WTC11 (cell line): ENCODE measurements around the gene ABCA6. TPM values are rescaled to one million over a fixed set of nuclear protein-coding genes. Genes with fewer than 3 reads are reported as not detected.

Experiments
- ATAC-seq: fragments of 200-7000 bp; cut with Tn5 transposase; 2 replicates; pipeline ENCODE4 v1.10.0; 2021; ENCODE audit warnings: mild to moderate bottlenecking, moderate library complexity
- CTCF ChIA-PET: fragments of 300-600 bp; sonication (Branson Sonifier 250); formaldehyde crosslinking; loops from one replicate; lab custom pipeline; 2021; ENCODE audit warnings: antibody characterized with exemption; lab: Charles Lee
- POLR2A ChIA-PET: fragments of 350-600 bp; sonication (Branson Sonifier 250); formaldehyde crosslinking; loops from one replicate; lab custom pipeline; 2021; ENCODE audit warnings: antibody characterized with exemption; lab: Charles Lee
- DNase-seq: peaks from one replicate; pipeline ENCODE4 v3.0.0; 2021; ENCODE audit warnings: low spot score
- H3K27ac Mint-ChIP-seq: 2 replicates; pipeline ENCODE4 v1.8.0; 2021; ENCODE audit warnings: mixed read lengths
- H3K27me3 Mint-ChIP-seq: 2 replicates; pipeline ENCODE4 v1.8.0; 2021; ENCODE audit warnings: low read depth, mild to moderate bottlenecking, moderate library complexity, mixed read lengths
- H3K36me3 Mint-ChIP-seq: 2 replicates; pipeline ENCODE4 v1.8.0; 2021; ENCODE audit warnings: mixed read lengths
- H3K4me1 Mint-ChIP-seq: 2 replicates; pipeline ENCODE4 v1.8.0; 2022; ENCODE audit warnings: mixed read lengths
- H3K4me3 Mint-ChIP-seq: 2 replicates; pipeline ENCODE4 v1.8.0; 2021; ENCODE audit warnings: mild to moderate bottlenecking, moderate library complexity, mixed read lengths
- H3K9me3 Mint-ChIP-seq: 2 replicates; pipeline ENCODE4 v1.8.0; 2021; ENCODE audit warnings: mixed read lengths
- ARID4B ChIP-seq: sonication (generic); formaldehyde crosslinking; IDR thresholded peaks from 2 replicates; pipeline ENCODE4 v1.8.0; 2023; ENCODE audit warnings: missing genetic modification reagents, mild to moderate bottlenecking, borderline replicate concordance
- ATF3 ChIP-seq: sonication (generic); formaldehyde crosslinking; conservative IDR thresholded peaks from 2 replicates; pipeline ENCODE4 v1.8.1; 2022; ENCODE audit warnings: mild to moderate bottlenecking, missing genetic modification reagents
- E2F4 ChIP-seq: sonication (generic); formaldehyde crosslinking; IDR thresholded peaks from 2 replicates; pipeline ENCODE4 v1.8.1; 2022; ENCODE audit warnings: low read depth, mild to moderate bottlenecking, moderate library complexity, missing genetic modification reagents, borderline replicate concordance
- FOXK1 ChIP-seq: sonication (generic); formaldehyde crosslinking; IDR thresholded peaks from 2 replicates; pipeline ENCODE4 v1.8.0; 2022; ENCODE audit warnings: mild to moderate bottlenecking, moderate library complexity, missing genetic modification reagents
- GRHL2 ChIP-seq: fragments of 250-450 bp; sonication (Bioruptor Pico); IDR thresholded peaks from 2 replicates; pipeline ENCODE4 v1.8.0; 2022; ENCODE audit warnings: mild to moderate bottlenecking, moderate library complexity; ENCODE audit not compliant: insufficient replicate concordance, severe bottlenecking
- GTF2I ChIP-seq: fragments of 250-450 bp; sonication (Bioruptor Pico); conservative IDR thresholded peaks from 2 replicates; pipeline ENCODE4 v1.4.0; 2021; ENCODE audit warnings: mild to moderate bottlenecking
- MAX ChIP-seq: sonication (generic); formaldehyde crosslinking; IDR thresholded peaks from 2 replicates; pipeline ENCODE4 v1.8.0; 2022; ENCODE audit warnings: mild to moderate bottlenecking, missing genetic modification reagents
- OVOL2 ChIP-seq: fragments of 250-450 bp; sonication (Bioruptor Pico); IDR thresholded peaks from 2 replicates; pipeline ENCODE4 v1.9.0; 2021; ENCODE audit warnings: mild to moderate bottlenecking, borderline replicate concordance
- SP1 ChIP-seq: sonication (generic); formaldehyde crosslinking; conservative IDR thresholded peaks from 2 replicates; pipeline ENCODE4 v1.8.1; 2022; ENCODE audit warnings: missing genetic modification reagents
- TP53 ChIP-seq: sonication (generic); formaldehyde crosslinking; IDR thresholded peaks from 2 replicates; pipeline ENCODE4 v1.8.1; 2023; ENCODE audit warnings: mild to moderate bottlenecking, missing genetic modification reagents
- USF2 ChIP-seq: sonication (generic); formaldehyde crosslinking; IDR thresholded peaks from 2 replicates; pipeline ENCODE4 v1.8.1; 2023; ENCODE audit warnings: mild to moderate bottlenecking, missing genetic modification reagents, moderate library complexity
- ZBTB21 ChIP-seq: sonication (generic); formaldehyde crosslinking; IDR thresholded peaks from 2 replicates; pipeline ENCODE4 v1.8.1; 2023; ENCODE audit warnings: mild to moderate bottlenecking, missing genetic modification reagents, borderline replicate concordance
- ZNF138 ChIP-seq: sonication (generic); formaldehyde crosslinking; conservative IDR thresholded peaks from 2 replicates; pipeline ENCODE4 v1.8.1; 2022; ENCODE audit warnings: mild to moderate bottlenecking, moderate library complexity, missing genetic modification reagents
- total RNA-seq: library from RNA; stranded (reverse); gene quantifications from 3 replicates; pipeline ENCODE4 v1.2.3, GENCODE V29; 2021
- TF ChIP-seq, protein P1 (sequence below): fragments of 250-450 bp; sonication (Bioruptor Pico); IDR thresholded peaks from 2 replicates; pipeline ENCODE4 v1.9.0; 2021; ENCODE audit warnings: mild to moderate bottlenecking, borderline replicate concordance
- TF ChIP-seq, protein P2 (sequence below): sonication (generic); formaldehyde crosslinking; IDR thresholded peaks from 2 replicates; pipeline ENCODE4 v1.8.1; 2023; ENCODE audit warnings: mild to moderate bottlenecking, missing genetic modification reagents, moderate library complexity

The ABCA6 gene
- total RNA-seq, 1 experiment from 2014 or later, result not detected

GRCh38 chr17:69098625-69099024, 43.1 kb downstream of the ABCA6 start:
- Mint-ChIP-seq H3K36me3 (no peaks in the 10 kb centered on the region), H3K4me1 (peaks cover 9% of the 10 kb centered on the region), H3K27ac (no peak overlapping the region), H3K27me3 (no peaks in the 10 kb centered on the region), H3K4me3 (no peak overlapping the region), H3K9me3 (no peaks in the 10 kb centered on the region)
- DNase-seq (no peak), ATAC-seq (no peak)
- TF ChIP-seq GRHL2 (CRISPR knock-in tag) (no peak), E2F4 (CRISPR knock-in tag) (no peak), OVOL2 (no peak), TP53 (CRISPR knock-in tag) (no peak), ARID4B (CRISPR knock-in tag) (no peak), ZBTB21 (CRISPR knock-in tag) (no peak), MAX (CRISPR knock-in tag) (no peak), ATF3 (CRISPR knock-in tag) (no peak), SP1 (CRISPR knock-in tag) (no peak), GTF2I (CRISPR knock-in tag) (no peak), FOXK1 (no peak), ZNF138 (no peak), USF2 (CRISPR knock-in tag) (no peak)
- TF ChIP-seq, protein P1, sequence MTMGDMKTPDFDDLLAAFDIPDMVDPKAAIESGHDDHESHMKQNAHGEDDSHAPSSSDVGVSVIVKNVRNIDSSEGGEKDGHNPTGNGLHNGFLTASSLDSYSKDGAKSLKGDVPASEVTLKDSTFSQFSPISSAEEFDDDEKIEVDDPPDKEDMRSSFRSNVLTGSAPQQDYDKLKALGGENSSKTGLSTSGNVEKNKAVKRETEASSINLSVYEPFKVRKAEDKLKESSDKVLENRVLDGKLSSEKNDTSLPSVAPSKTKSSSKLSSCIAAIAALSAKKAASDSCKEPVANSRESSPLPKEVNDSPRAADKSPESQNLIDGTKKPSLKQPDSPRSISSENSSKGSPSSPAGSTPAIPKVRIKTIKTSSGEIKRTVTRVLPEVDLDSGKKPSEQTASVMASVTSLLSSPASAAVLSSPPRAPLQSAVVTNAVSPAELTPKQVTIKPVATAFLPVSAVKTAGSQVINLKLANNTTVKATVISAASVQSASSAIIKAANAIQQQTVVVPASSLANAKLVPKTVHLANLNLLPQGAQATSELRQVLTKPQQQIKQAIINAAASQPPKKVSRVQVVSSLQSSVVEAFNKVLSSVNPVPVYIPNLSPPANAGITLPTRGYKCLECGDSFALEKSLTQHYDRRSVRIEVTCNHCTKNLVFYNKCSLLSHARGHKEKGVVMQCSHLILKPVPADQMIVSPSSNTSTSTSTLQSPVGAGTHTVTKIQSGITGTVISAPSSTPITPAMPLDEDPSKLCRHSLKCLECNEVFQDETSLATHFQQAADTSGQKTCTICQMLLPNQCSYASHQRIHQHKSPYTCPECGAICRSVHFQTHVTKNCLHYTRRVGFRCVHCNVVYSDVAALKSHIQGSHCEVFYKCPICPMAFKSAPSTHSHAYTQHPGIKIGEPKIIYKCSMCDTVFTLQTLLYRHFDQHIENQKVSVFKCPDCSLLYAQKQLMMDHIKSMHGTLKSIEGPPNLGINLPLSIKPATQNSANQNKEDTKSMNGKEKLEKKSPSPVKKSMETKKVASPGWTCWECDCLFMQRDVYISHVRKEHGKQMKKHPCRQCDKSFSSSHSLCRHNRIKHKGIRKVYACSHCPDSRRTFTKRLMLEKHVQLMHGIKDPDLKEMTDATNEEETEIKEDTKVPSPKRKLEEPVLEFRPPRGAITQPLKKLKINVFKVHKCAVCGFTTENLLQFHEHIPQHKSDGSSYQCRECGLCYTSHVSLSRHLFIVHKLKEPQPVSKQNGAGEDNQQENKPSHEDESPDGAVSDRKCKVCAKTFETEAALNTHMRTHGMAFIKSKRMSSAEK, result no peak
- TF ChIP-seq, protein P2, sequence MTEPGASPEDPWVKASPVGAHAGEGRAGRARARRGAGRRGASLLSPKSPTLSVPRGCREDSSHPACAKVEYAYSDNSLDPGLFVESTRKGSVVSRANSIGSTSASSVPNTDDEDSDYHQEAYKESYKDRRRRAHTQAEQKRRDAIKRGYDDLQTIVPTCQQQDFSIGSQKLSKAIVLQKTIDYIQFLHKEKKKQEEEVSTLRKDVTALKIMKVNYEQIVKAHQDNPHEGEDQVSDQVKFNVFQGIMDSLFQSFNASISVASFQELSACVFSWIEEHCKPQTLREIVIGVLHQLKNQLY, result no peak
- CTCF ChIA-PET, result interaction anchor here (0.9 kb wide), 1 partner anchor 13 kb away, joined by 5 read pairs; no protein-coding TSS in a partner anchor
- POLR2A ChIA-PET, result no interaction called here
